BE2C (cell line): ENCODE data around the gene POLR2I.

Source experiments
- DNase-seq: peaks from one replicate; pipeline ENCODE4 v3.0.0-alpha.2; 2020
- H3K27me3 ChIP-seq: fragments of 250-450 bp; sonication (Bioruptor Pico); 2 replicates; pipeline ENCODE4 v1.5.1; 2020; ENCODE audit warnings: mild to moderate bottlenecking
- H3K36me3 ChIP-seq: fragments of 250-450 bp; sonication (Bioruptor Pico); 2 replicates; pipeline ENCODE4 v1.5.1; 2020; ENCODE audit warnings: mild to moderate bottlenecking
- H3K4me1 ChIP-seq: fragments of 250-450 bp; sonication (Bioruptor Pico); 2 replicates; pipeline ENCODE4 v1.5.1; 2020
- H3K4me3 ChIP-seq: 2 replicates; pipeline ENCODE4 v1.5.1; 2011; ENCODE audit warnings: low read depth, low read length
- H3K9me3 ChIP-seq: fragments of 250-450 bp; sonication (Bioruptor Pico); 2 replicates; pipeline ENCODE4 v1.5.1; 2020
- CTCF ChIP-seq: IDR thresholded peaks from 2 replicates; pipeline ENCODE4 v1.5.1; 2012; ENCODE audit warnings: mild to moderate bottlenecking, low read depth, low read length

POLR2I gene

DNA sequence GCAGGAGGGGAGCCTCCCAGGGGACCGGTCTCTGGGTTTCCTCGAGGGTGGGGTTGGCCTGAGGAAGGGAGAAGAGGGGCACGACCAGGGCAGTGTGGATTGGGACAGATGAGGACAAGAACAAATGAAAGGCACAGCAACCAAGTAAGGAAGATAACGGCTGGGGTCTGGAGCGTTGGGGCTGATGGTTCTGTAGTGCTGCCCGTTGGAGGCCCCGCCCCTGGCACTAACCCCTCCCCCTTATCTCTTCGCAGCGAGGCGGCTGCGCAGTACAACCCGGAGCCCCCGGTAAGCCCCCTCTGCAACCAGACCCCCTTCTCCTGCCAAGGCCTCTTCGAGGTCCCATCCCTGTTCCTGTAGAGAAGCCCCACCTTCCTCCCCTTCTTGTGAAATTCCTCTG lies 27.4 kb upstream of the POLR2I start:
- Histone ChIP-seq H3K4me3 (no peak overlapping the region), H3K4me1 (no peaks in the 10 kb centered on the region), H3K36me3 (peaks cover 43% of the 10 kb centered on the region), H3K9me3 (no peaks in the 10 kb centered on the region), H3K27me3 (no peaks in the 10 kb centered on the region)
- DNase-seq: no peak
- TF ChIP-seq CTCF: no peak

GRCh38 chr19:36141039-36141927 lies 26.6 kb upstream of the POLR2I start:
- peaks cover 35% of the 10 kb centered on the region for H3K36me3 ChIP-seq
- peak overlapping the region; percentile 93 for H3K4me3 ChIP-seq
- H3K9me3 ChIP-seq: no peaks in the 10 kb centered on the region
- DNase-seq: peak; percentile 91
- no peaks in the 10 kb centered on the region for H3K4me1 ChIP-seq
- TF ChIP-seq CTCF: no peak
- no peaks in the 10 kb centered on the region for H3K27me3 ChIP-seq

- DNase-seq: peak; percentile 80
- H3K4me3 ChIP-seq: peak overlapping the region; percentile 93
- H3K4me1 ChIP-seq: no peaks in the 10 kb centered on the region
- no peaks in the 10 kb centered on the region for H3K27me3 ChIP-seq
- no peaks in the 10 kb centered on the region for H3K9me3 ChIP-seq
- no peak for TF ChIP-seq CTCF
- peaks cover 27% of the 10 kb centered on the region for H3K36me3 ChIP-seq
Observed at GRCh38 chr19:36140304-36141038, 25.8 kb upstream of the POLR2I start.

GRCh38 chr19:36139473-36140303 lies 25.0 kb upstream of the POLR2I start, which contains the start of gene CAPNS1:
CAPNS1 (plus strand) TSS chr19:36140066; CDS start chr19:36141012, 946 bp downstream.
- Histone ChIP-seq H3K27me3 (no peaks in the 10 kb centered on the region), H3K9me3 (no peaks in the 10 kb centered on the region), H3K4me3 (peak within 1 kb of the TSS; percentile 93), H3K4me1 (no peaks in the 10 kb centered on the region), H3K36me3 (peaks cover 21% of the 10 kb centered on the region)
- DNase-seq: peak; percentile 98
- peak; percentile 29; the same call in 1 of the 2 replicates for TF ChIP-seq CTCF

- Histone ChIP-seq H3K4me1 (no peaks in the 10 kb centered on the region), H3K36me3 (peaks cover 15% of the 10 kb centered on the region), H3K27me3 (no peaks in the 10 kb centered on the region), H3K9me3 (no peaks in the 10 kb centered on the region), H3K4me3 (peak overlapping the region; percentile 93)
- no peak for TF ChIP-seq CTCF
- no peak for DNase-seq
Observed at GRCh38 chr19:36139120-36139472, 24.4 kb upstream of the POLR2I start.
